ENCODE results near the gene ATP2B3. TPM values are rescaled to one million over a fixed set of nuclear protein-coding genes. Genes with fewer than 3 reads are reported as not detected.

The ATP2B3 gene
- total and polyA plus RNA-seq, 10 of the 15 experiments (the other 5 are each of a cell fraction or from before 2014, with no cell fraction given), result 0.01 TPM; not detected in 9

- in situ Hi-C loops (cut with MboI) (no loop called here), intact Hi-C loops (cut with micrococcal nuclease; ENCODE audit: unreplicated experiment) (no loop called here)
- H3K4me3 ChIP-seq, result no peak overlapping the region
- BruUV-seq (replicated peaks), result no TSS peak
- H3K4me2 ChIP-seq (ENCODE audit: control insufficient read depth, insufficient read depth), result no peak overlapping the region
- H3K27me3 ChIP-seq (replicated peaks in 1 of 2; ENCODE audit: control insufficient read depth in 2 of 2, insufficient read depth in 2 of 2, low read length in 1 of 2), result no peaks in the 10 kb centered on the region
- H3K79me2 ChIP-seq (ENCODE audit: control insufficient read depth, insufficient read depth, low read length), result no peaks in the 10 kb centered on the region
- no peaks in the 10 kb centered on the region for H3K36me3 ChIP-seq (ENCODE audit: control insufficient read depth in 2 of 2, insufficient read depth in 2 of 2, low read length in 1 of 2)
- ChIA-PET CTCF (interaction anchor here (1.3 kb wide), 1 partner anchor 39 kb away, joined by 4 read pairs; no protein-coding TSS in a partner anchor), SMC1A (ENCODE audit: uncharacterized antibody, unreplicated experiment) (no interaction called here), RAD21 (ENCODE audit: unreplicated experiment) (interaction anchor here (1.0 kb wide), 1 partner anchor 15 kb away, joined by 3 read pairs; no protein-coding TSS in a partner anchor), POLR2A (no interaction called here)
- H3K27ac ChIP-seq (ENCODE audit: control insufficient read depth, insufficient read depth), result no peak overlapping the region
- no peaks in the 10 kb centered on the region for H4K20me1 ChIP-seq (ENCODE audit: control insufficient read depth, insufficient read depth)
- H2AFZ ChIP-seq (ENCODE audit: control insufficient read depth, low read depth, low read length), result no peak overlapping the region
- no peak overlapping the region for H3K9ac ChIP-seq (ENCODE audit: control insufficient read depth, insufficient read depth, low read length)
- TF ChIP-seq CBX5 (IDR thresholded peaks at IDR 0.05; ENCODE audit: low read depth) (no peak), EGR1 (IDR thresholded peaks at IDR 0.05; ENCODE audit: borderline replicate concordance in 1 of 2, low read depth in 2 of 2, low read length in 2 of 2) (no peak), NFXL1 (IDR thresholded peaks at IDR 0.05; ENCODE audit: borderline replicate concordance) (no peak), PAX8 (IDR thresholded peaks at IDR 0.05) (no peak), RUNX3 (IDR thresholded peaks at IDR 0.05; ENCODE audit: low read length) (no peak), GATAD2B (conservative IDR thresholded peaks at IDR 0.05; ENCODE audit: low read depth) (no peak)
- no peaks in the 10 kb centered on the region for H3K4me1 ChIP-seq (ENCODE audit: control insufficient read depth, insufficient read depth, low read length)
- no peak for DNase-seq (ENCODE audit: low read depth, low spot score)
- no peak for FAIRE-seq
- ATAC-seq, result no peak
- H3K9me3 ChIP-seq (replicated peaks; ENCODE audit: control insufficient read depth, insufficient read depth, low read length), result no peaks in the 10 kb centered on the region; the same call in 2 of the 3 replicates
- 61% methylated on average over 18 of the region's 18 CpGs for WGBS (ENCODE audit: insufficient coverage, insufficient replicate concordance, low lambda C conversion rate, missing lambda C conversion rate)
These were observed 60.9 kb downstream of the ATP2B3 start for GRCh38 chrX:153578200-153578835.

DNA sequence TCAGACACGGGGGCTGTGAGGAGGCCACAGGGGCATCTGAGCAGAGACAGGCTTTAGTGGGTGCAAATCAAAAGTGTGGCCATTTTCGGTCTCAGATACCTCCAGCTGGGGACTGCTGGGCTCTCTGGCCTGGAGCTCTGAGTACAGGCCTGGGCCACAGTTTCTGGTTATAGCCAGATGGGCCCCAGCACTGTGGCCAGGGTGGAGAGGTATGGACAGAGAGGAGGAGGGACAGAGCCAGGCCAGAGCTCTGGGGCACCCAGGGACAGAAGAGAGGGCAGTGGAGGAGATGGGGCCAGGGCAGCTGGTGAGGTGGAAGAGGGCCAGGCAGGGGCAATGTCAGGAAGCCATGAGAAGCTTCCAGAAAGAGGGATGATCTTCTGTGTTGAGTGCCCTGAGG lies 61.4 kb downstream of the ATP2B3 start:
- Histone ChIP-seq H3K9ac (ENCODE audit: control insufficient read depth, insufficient read depth, low read length) (no peak overlapping the region), H3K79me2 (ENCODE audit: control insufficient read depth, insufficient read depth, low read length) (no peaks in the 10 kb centered on the region), H3K4me3 (no peak overlapping the region), H3K9me3 (replicated peaks; ENCODE audit: control insufficient read depth, insufficient read depth, low read length) (no peaks in the 10 kb centered on the region; the same call in 2 of the 3 replicates), H3K4me1 (ENCODE audit: control insufficient read depth, insufficient read depth, low read length) (no peaks in the 10 kb centered on the region), H3K27me3 (replicated peaks in 1 of 2; ENCODE audit: control insufficient read depth in 2 of 2, insufficient read depth in 2 of 2, low read length in 1 of 2) (no peaks in the 10 kb centered on the region), H2AFZ (ENCODE audit: control insufficient read depth, low read depth, low read length) (no peak overlapping the region), H3K4me2 (ENCODE audit: control insufficient read depth, insufficient read depth) (no peak overlapping the region), H4K20me1 (ENCODE audit: control insufficient read depth, insufficient read depth) (no peaks in the 10 kb centered on the region), H3K27ac (ENCODE audit: control insufficient read depth, insufficient read depth) (no peak overlapping the region), H3K36me3 (ENCODE audit: control insufficient read depth in 2 of 2, insufficient read depth in 2 of 2, low read length in 1 of 2) (no peaks in the 10 kb centered on the region)
- no peak for DNase-seq (ENCODE audit: low read depth, low spot score)
- WGBS (ENCODE audit: insufficient coverage, insufficient replicate concordance, low lambda C conversion rate, missing lambda C conversion rate), result 0% methylated on average over 2 of the region's 2 CpGs
- no peak for ATAC-seq
- ChIA-PET RAD21 (ENCODE audit: unreplicated experiment) (no interaction called here), POLR2A (no interaction called here), SMC1A (ENCODE audit: uncharacterized antibody, unreplicated experiment) (no interaction called here), CTCF (no interaction called here)
- FAIRE-seq, result no peak
- BruUV-seq (replicated peaks), result no TSS peak
- in situ Hi-C loops (cut with MboI), result no loop called here
- intact Hi-C loops (cut with micrococcal nuclease; ENCODE audit: unreplicated experiment), result no loop called here
- TF ChIP-seq MEF2A (IDR thresholded peaks at IDR 0.05; ENCODE audit: insufficient read depth, low read depth, low read length) (no peak), ESRRA (IDR thresholded peaks at IDR 0.05; ENCODE audit: low read length) (no peak), ZNF274 (IDR thresholded peaks at IDR 0.05; ENCODE audit: insufficient read depth, insufficient read length) (no peak), BCL11A (IDR thresholded peaks at IDR 0.05; ENCODE audit: low read depth, low read length) (no peak), CHD2 (IDR thresholded peaks at IDR 0.05; ENCODE audit: borderline replicate concordance, low read depth, low read length) (no peak), BCL3 (IDR thresholded peaks at IDR 0.05; ENCODE audit: borderline replicate concordance, insufficient read depth, low read depth, low read length, poor library complexity, severe bottlenecking) (no peak), MXI1 (IDR thresholded peaks at IDR 0.05; ENCODE audit: low read depth, low read length) (no peak), MTA3 (IDR thresholded peaks at IDR 0.05; ENCODE audit: borderline replicate concordance, low read length) (no peak), GATAD2B (conservative IDR thresholded peaks at IDR 0.05; ENCODE audit: low read depth) (no peak), ZBTB33 (IDR thresholded peaks at IDR 0.05) (no peak), ATF7 (IDR thresholded peaks at IDR 0.05; ENCODE audit: low read depth) (no peak)

Measured in GM12878 (cell line).